Type B pancreatic cell (in vitro differentiated cells): ENCODE measurements around the gene TBC1D13. TPM values are rescaled to one million over a fixed set of nuclear protein-coding genes. Genes with fewer than 3 reads are reported as not detected.

ENCODE experiments used
- DNase-seq: peaks from one replicate; pipeline ENCODE4 v3.0.0; 2021; ENCODE audit warnings: mixed read lengths; ENCODE audit not compliant: unreplicated experiment; ENCODE audit errors: extremely low spot score
- H3K27ac Mint-ChIP-seq: 2 replicates; pipeline ENCODE4 v1.8.0; 2021; ENCODE audit warnings: mild to moderate bottlenecking, mixed read lengths
- H3K27me3 Mint-ChIP-seq: 2 replicates; pipeline ENCODE4 v1.8.0; 2021; ENCODE audit warnings: mixed read lengths
- H3K36me3 Mint-ChIP-seq: 2 replicates; pipeline ENCODE4 v1.8.0; 2021; ENCODE audit warnings: mixed read lengths
- H3K4me1 Mint-ChIP-seq: one replicate; pipeline ENCODE4 v1.8.0; 2021; ENCODE audit warnings: mixed read lengths; ENCODE audit not compliant: unreplicated experiment
- H3K4me3 Mint-ChIP-seq: 2 replicates; pipeline ENCODE4 v1.8.0; 2021; ENCODE audit warnings: mild to moderate bottlenecking, mixed read lengths
- H3K9me3 Mint-ChIP-seq: 2 replicates; pipeline ENCODE4 v1.8.0; 2021; ENCODE audit warnings: mixed read lengths
- CTCF ChIP-seq: fragments of 200-600 bp; sonication (generic); conservative IDR thresholded peaks from 2 replicates; pipeline ENCODE4 v1.5.0; 2021; ENCODE audit warnings: antibody characterized with exemption, mild to moderate bottlenecking
- total RNA-seq: library from RNA; stranded (reverse); gene quantifications from 2 replicates; pipeline ENCODE4 v1.2.1, GENCODE V29; 2021; ENCODE audit warnings: low replicate concordance

Gene TBC1D13
- total RNA-seq, 1 donor from 2014 or later, result 33.5 TPM

- Mint-ChIP-seq H3K4me3 (no peak overlapping the region), H3K4me1 (no peaks in the 10 kb centered on the region), H3K9me3 (no peaks in the 10 kb centered on the region), H3K27me3 (no peaks in the 10 kb centered on the region), H3K27ac (no peak overlapping the region), H3K36me3 (no peaks in the 10 kb centered on the region)
- TF ChIP-seq CTCF, result no peak
- no peak for DNase-seq
Observed at GRCh38 chr9:128809036-128809599, 22.1 kb downstream of the TBC1D13 start.

- Mint-ChIP-seq H3K4me3 (no peak overlapping the region), H3K4me1 (no peaks in the 10 kb centered on the region), H3K27ac (no peak overlapping the region), H3K27me3 (no peaks in the 10 kb centered on the region), H3K9me3 (no peaks in the 10 kb centered on the region), H3K36me3 (no peaks in the 10 kb centered on the region)
- DNase-seq, result no peak
- TF ChIP-seq CTCF, result no peak
Observed at GRCh38 chr9:128809831-128810230, 22.8 kb downstream of the TBC1D13 start.

GRCh38 chr9:128810873-128811272, 23.8 kb downstream of the TBC1D13 start:
- Mint-ChIP-seq H3K27me3 (no peaks in the 10 kb centered on the region), H3K4me1 (no peaks in the 10 kb centered on the region), H3K36me3 (no peaks in the 10 kb centered on the region), H3K27ac (peak overlapping the region; percentile 41), H3K9me3 (no peaks in the 10 kb centered on the region), H3K4me3 (peak overlapping the region; percentile 63)
- no peak for TF ChIP-seq CTCF
- DNase-seq, result no peak

- TF ChIP-seq CTCF, result peak; percentile 94
- Mint-ChIP-seq H3K4me3 (peak within 1 kb of the TSS; percentile 89), H3K36me3 (no peaks in the 10 kb centered on the region), H3K4me1 (peaks cover 9% of the 10 kb centered on the region), H3K27ac (peak within 1 kb of the TSS; percentile 83), H3K27me3 (no peaks in the 10 kb centered on the region), H3K9me3 (no peaks in the 10 kb centered on the region)
- DNase-seq, result peak; percentile 100
Observed at GRCh38 chr9:128818099-128818838, 31.2 kb downstream of the TBC1D13 start, which contains the start of gene ENDOG. TSS of gene ENDOG (plus strand) at chr9:128818500. CDS start at chr9:128818685, 185 bp downstream.

GRCh38 chr9:128818839-128819715, 32.0 kb downstream of the TBC1D13 start:
- Mint-ChIP-seq H3K4me3 (peak overlapping the region; percentile 89), H3K4me1 (peaks cover 9% of the 10 kb centered on the region), H3K27ac (peak overlapping the region; percentile 62), H3K27me3 (no peaks in the 10 kb centered on the region), H3K9me3 (no peaks in the 10 kb centered on the region), H3K36me3 (no peaks in the 10 kb centered on the region)
- no peak for TF ChIP-seq CTCF
- no peak for DNase-seq
